Measurements from ENCODE around the gene SSBP4. TPM values are rescaled to one million over a fixed set of nuclear protein-coding genes. Genes with fewer than 3 reads are reported as not detected.
A peak's percentile ranks its signal among the peaks of the same experiment; 100 is the strongest.

The SSBP4 gene
- total and polyA plus RNA-seq, 12 donors, result 9.1 to 160 (median 73.7) TPM

GRCh38 chr19:18417250-18418028 is 1.8 kb upstream of the SSBP4 start:
- Histone ChIP-seq H3K27me3 (no peaks in the 10 kb centered on the region), H3K9me3 (replicated peaks in 1 of 3) (no peaks in the 10 kb centered on the region), H3K27ac (peak overlapping the region; percentile 72 to 92 (median 85)), H3K4me3 (peak overlapping the region in 1 of 4 donors; percentile 50), H3K36me3 (replicated peaks in 1 of 2) (no peaks in the 10 kb centered on the region), H3K4me1 (replicated peaks in 1 of 2) (peaks cover 38 to 57% of the 10 kb centered on the region in 2 donors)
- peak; percentile 71 to 78 (median 72) for DNase-seq
- TF ChIP-seq, protein P1, sequence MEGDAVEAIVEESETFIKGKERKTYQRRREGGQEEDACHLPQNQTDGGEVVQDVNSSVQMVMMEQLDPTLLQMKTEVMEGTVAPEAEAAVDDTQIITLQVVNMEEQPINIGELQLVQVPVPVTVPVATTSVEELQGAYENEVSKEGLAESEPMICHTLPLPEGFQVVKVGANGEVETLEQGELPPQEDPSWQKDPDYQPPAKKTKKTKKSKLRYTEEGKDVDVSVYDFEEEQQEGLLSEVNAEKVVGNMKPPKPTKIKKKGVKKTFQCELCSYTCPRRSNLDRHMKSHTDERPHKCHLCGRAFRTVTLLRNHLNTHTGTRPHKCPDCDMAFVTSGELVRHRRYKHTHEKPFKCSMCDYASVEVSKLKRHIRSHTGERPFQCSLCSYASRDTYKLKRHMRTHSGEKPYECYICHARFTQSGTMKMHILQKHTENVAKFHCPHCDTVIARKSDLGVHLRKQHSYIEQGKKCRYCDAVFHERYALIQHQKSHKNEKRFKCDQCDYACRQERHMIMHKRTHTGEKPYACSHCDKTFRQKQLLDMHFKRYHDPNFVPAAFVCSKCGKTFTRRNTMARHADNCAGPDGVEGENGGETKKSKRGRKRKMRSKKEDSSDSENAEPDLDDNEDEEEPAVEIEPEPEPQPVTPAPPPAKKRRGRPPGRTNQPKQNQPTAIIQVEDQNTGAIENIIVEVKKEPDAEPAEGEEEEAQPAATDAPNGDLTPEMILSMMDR (IDR thresholded peaks at IDR 0.05), result no peak
- peak in 1 of 2 donors; percentile 15 for TF ChIP-seq POLR2A (IDR thresholded peaks at IDR 0.05)
- intact Hi-C loops (cut with DNase I), result no loop called here
- WGBS, 4 donors, result 0 to 1% (median 0%) methylated on average over 1 to 53 of the region's 53 CpGs

DNA sequence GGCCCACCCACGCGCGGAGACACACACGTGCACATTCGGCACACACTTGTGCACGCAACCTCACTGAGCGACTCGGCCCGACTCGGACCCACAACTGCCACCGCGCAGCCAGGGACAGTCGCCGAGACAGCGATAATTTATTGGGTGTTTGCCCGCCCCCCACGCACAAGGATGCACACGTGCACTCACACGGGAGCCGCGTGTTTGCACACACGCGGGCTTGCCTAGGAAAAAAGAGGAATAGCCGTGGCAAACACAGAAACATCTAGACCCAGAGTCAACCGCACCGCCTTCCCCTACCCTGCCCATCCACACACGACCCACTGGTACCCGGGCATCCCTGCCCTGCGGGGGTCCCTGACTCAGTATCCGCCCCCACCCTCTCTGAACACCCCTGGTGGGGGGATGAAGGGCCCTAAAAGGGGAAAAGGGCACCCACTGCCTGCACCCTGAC is 1.1 kb upstream of the SSBP4 start:
- Histone ChIP-seq H3K36me3 (replicated peaks in 1 of 2) (no peaks in the 10 kb centered on the region), H3K9me3 (replicated peaks in 1 of 3) (no peaks in the 10 kb centered on the region), H3K27ac (peak overlapping the region in 4 of 5 donors; percentile 53 to 92 (median 86)), H3K27me3 (no peaks in the 10 kb centered on the region), H3K4me1 (replicated peaks in 1 of 2) (peaks cover 38 to 57% of the 10 kb centered on the region in 2 donors), H3K4me3 (peak overlapping the region in 1 of 4 donors; percentile 50)
- DNase-seq, result peak in 5 of 7 donors; percentile 51 to 78 (median 60)
- 6 to 10% (median 9%) methylated on average over 23 to 30 of the region's 30 CpGs; no CpG with 5 or more reads in 1 of the 4 donors for WGBS, 4 donors
- intact Hi-C loops (cut with DNase I), result no loop called here
- no peak for TF ChIP-seq POLR2A (IDR thresholded peaks at IDR 0.05)
- TF ChIP-seq, protein P1 (IDR thresholded peaks at IDR 0.05), result no peak

- 13 to 35% (median 23%) methylated on average over 4 to 39 of the region's 39 CpGs for WGBS, 4 donors
- H3K27ac ChIP-seq, result peak overlapping the region in 4 of 5 donors; percentile 53 to 92 (median 86)
- DNase-seq, result peak in 6 of 7 donors; percentile 47 to 82 (median 61)
- no peaks in the 10 kb centered on the region for H3K9me3 ChIP-seq (replicated peaks in 1 of 3)
- H3K36me3 ChIP-seq (replicated peaks in 1 of 2), result no peaks in the 10 kb centered on the region
- intact Hi-C loops (cut with DNase I), result no loop called here
- peaks cover 38 to 57% of the 10 kb centered on the region in 2 donors for H3K4me1 ChIP-seq (replicated peaks in 1 of 2)
- TF ChIP-seq POLR2A (IDR thresholded peaks at IDR 0.05), result no peak
- TF ChIP-seq, protein P1 (IDR thresholded peaks at IDR 0.05), result no peak
- peak overlapping the region in 1 of 4 donors; percentile 92 for H3K4me3 ChIP-seq
- H3K27me3 ChIP-seq, result no peaks in the 10 kb centered on the region
These were observed 559 bp upstream of the SSBP4 start for GRCh38 chr19:18418483-18419194.
